ENCODE results near the gene ZCWPW2.
A peak's percentile ranks its signal among the peaks of the same experiment; 100 is the strongest.

Gene ZCWPW2

DNA sequence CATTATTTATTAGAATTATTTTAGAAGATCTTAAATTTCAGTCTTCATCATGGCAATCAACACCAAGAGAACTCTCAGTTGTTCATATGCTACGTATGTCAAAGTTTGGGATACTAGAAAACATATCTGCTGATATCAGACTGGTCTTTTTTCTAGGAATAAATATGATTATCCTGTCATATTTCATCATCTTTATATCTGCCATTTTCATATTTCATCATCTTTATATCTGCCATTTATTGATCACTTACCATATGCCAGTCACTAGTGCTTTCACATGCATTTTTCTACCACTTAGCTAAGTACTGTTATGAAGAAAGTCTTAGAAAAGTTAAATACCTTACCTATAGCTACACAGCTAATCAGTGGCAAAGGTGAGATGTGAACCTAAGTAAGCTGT is 2.8 kb upstream of the ZCWPW2 start:
- TF ChIP-seq, protein P1, sequence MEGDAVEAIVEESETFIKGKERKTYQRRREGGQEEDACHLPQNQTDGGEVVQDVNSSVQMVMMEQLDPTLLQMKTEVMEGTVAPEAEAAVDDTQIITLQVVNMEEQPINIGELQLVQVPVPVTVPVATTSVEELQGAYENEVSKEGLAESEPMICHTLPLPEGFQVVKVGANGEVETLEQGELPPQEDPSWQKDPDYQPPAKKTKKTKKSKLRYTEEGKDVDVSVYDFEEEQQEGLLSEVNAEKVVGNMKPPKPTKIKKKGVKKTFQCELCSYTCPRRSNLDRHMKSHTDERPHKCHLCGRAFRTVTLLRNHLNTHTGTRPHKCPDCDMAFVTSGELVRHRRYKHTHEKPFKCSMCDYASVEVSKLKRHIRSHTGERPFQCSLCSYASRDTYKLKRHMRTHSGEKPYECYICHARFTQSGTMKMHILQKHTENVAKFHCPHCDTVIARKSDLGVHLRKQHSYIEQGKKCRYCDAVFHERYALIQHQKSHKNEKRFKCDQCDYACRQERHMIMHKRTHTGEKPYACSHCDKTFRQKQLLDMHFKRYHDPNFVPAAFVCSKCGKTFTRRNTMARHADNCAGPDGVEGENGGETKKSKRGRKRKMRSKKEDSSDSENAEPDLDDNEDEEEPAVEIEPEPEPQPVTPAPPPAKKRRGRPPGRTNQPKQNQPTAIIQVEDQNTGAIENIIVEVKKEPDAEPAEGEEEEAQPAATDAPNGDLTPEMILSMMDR (conservative IDR thresholded peaks at IDR 0.05; ENCODE audit: low read length) = no peak
- TF ChIP-seq EZH2phosphoT487 (IDR thresholded peaks at IDR 0.05; ENCODE audit: borderline replicate concordance) = no peak
- Histone ChIP-seq H3K9me3 (ENCODE audit: insufficient read depth, low read depth, low read length) (no peaks in the 10 kb centered on the region), H3K9ac (ENCODE audit: low read depth, low read length, poor library complexity, severe bottlenecking) (peak overlapping the region; percentile 52), H4K20me1 (ENCODE audit: insufficient read depth, low read length, poor library complexity, severe bottlenecking) (peaks cover 14% of the 10 kb centered on the region), H2AFZ (ENCODE audit: low read length) (no peak overlapping the region), H3K4me3 (ENCODE audit: low read length, poor library complexity, severe bottlenecking) (peak overlapping the region; percentile 86), H3F3A (ENCODE audit: low read depth) (no peaks in the 10 kb centered on the region), H3K4me1 (ENCODE audit: insufficient read depth, low read length, poor library complexity, severe bottlenecking) (peaks cover 71% of the 10 kb centered on the region), H3K36me3 (ENCODE audit: insufficient read depth, low read length) (no peaks in the 10 kb centered on the region), H3K4me2 (ENCODE audit: low read depth, low read length, poor library complexity, severe bottlenecking) (peak overlapping the region; percentile 84), H3K27me3 (ENCODE audit: insufficient read depth, low read length, poor library complexity, severe bottlenecking) (no peaks in the 10 kb centered on the region), H3K9me2 (replicated peaks; ENCODE audit: low read depth, low read length) (no peaks in the 10 kb centered on the region), H3K79me2 (ENCODE audit: insufficient read depth, low read length) (peaks cover 74% of the 10 kb centered on the region)

DNA sequence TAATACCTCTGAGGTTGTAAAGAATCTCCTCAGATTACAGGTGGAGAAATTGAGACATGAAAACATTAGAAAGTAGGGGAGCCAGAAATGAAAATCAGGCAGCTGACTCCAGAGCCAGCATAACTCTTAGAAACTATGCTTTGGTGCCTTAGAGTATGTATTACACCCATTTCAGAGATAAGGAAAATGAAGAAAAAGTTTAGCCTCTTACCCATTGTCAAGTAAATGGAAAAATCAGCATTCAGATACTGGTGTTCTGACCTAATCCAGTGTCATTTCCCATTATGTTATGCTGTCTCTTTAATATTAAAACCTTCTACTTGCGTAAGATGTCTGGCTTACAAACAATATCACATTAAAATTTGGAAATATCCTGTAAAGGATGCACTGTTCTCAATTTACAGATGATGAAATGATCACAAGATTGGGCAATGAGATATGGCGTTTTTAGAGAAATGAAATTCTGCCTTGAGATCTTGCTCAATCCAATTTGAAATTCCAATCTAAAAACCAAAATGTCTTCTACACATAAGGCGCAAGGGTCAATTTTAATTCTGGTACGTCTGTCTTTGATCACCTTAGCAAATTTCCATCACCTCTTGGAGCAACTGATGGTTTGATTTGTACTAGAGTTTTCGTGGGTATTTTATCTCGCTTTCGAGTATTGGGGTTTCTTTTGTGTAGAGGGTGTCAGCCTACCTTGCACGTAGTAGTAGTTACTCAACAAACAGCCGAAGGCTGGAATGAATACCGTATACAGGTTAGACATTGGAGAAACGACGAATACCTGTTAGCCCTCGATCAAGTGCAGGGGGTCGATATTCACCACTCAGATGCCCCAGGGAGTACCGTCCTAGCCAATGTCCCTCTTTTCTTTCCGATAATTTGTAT is 902 bp upstream of the ZCWPW2 start:
- Histone ChIP-seq H3K4me2 (ENCODE audit: low read depth, low read length, poor library complexity, severe bottlenecking) (peak overlapping the region; percentile 84), H3K27me3 (ENCODE audit: insufficient read depth, low read length, poor library complexity, severe bottlenecking) (no peaks in the 10 kb centered on the region), H3K9ac (ENCODE audit: low read depth, low read length, poor library complexity, severe bottlenecking) (peak overlapping the region; percentile 87), H3K9me3 (ENCODE audit: insufficient read depth, low read depth, low read length) (no peaks in the 10 kb centered on the region), H3F3A (ENCODE audit: low read depth) (no peaks in the 10 kb centered on the region), H3K4me3 (ENCODE audit: low read length, poor library complexity, severe bottlenecking) (peak overlapping the region; percentile 86), H3K4me1 (ENCODE audit: insufficient read depth, low read length, poor library complexity, severe bottlenecking) (peaks cover 68% of the 10 kb centered on the region), H3K36me3 (ENCODE audit: insufficient read depth, low read length) (no peaks in the 10 kb centered on the region), H3K79me2 (ENCODE audit: insufficient read depth, low read length) (peaks cover 60% of the 10 kb centered on the region), H4K20me1 (ENCODE audit: insufficient read depth, low read length, poor library complexity, severe bottlenecking) (peaks cover 12% of the 10 kb centered on the region), H3K9me2 (replicated peaks; ENCODE audit: low read depth, low read length) (no peaks in the 10 kb centered on the region), H2AFZ (ENCODE audit: low read length) (peak overlapping the region; percentile 99)
- TF ChIP-seq, protein P1 (conservative IDR thresholded peaks at IDR 0.05; ENCODE audit: low read length) = no peak
- no peak for TF ChIP-seq EZH2phosphoT487 (IDR thresholded peaks at IDR 0.05; ENCODE audit: borderline replicate concordance)

DNA sequence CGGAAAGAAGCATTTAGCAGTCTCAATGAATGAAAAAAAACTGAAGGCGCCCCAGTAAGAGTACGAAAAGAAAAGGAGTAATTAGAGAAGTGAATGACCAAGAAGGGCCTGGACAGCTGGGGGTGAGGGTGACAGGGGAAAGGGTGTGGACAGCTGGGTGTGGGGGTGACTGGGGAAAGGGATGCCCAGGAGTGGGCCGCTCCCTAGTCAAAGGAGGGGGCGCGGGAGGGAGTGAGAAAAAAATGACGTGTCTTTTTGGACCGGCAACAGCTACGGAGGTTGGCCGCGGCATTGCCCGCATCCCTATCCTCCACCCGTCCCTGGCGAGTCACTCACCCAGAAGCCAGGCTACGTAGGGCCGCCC is 274 bp upstream of the ZCWPW2 start:
- H4K20me1 ChIP-seq (ENCODE audit: insufficient read depth, low read length, poor library complexity, severe bottlenecking) = peaks cover 12% of the 10 kb centered on the region
- H3K79me2 ChIP-seq (ENCODE audit: insufficient read depth, low read length) = peaks cover 54% of the 10 kb centered on the region
- H3K4me1 ChIP-seq (ENCODE audit: insufficient read depth, low read length, poor library complexity, severe bottlenecking) = peaks cover 62% of the 10 kb centered on the region
- no peaks in the 10 kb centered on the region for H3K27me3 ChIP-seq (ENCODE audit: insufficient read depth, low read length, poor library complexity, severe bottlenecking)
- H2AFZ ChIP-seq (ENCODE audit: low read length) = peak overlapping the region; percentile 99
- no peaks in the 10 kb centered on the region for H3F3A ChIP-seq (ENCODE audit: low read depth)
- peak overlapping the region; percentile 84 for H3K4me2 ChIP-seq (ENCODE audit: low read depth, low read length, poor library complexity, severe bottlenecking)
- no peaks in the 10 kb centered on the region for H3K36me3 ChIP-seq (ENCODE audit: insufficient read depth, low read length)
- peak overlapping the region; percentile 86 for H3K4me3 ChIP-seq (ENCODE audit: low read length, poor library complexity, severe bottlenecking)
- H3K9me3 ChIP-seq (ENCODE audit: insufficient read depth, low read depth, low read length) = no peaks in the 10 kb centered on the region
- TF ChIP-seq, protein P1 (conservative IDR thresholded peaks at IDR 0.05; ENCODE audit: low read length) = no peak
- no peak for TF ChIP-seq EZH2phosphoT487 (IDR thresholded peaks at IDR 0.05; ENCODE audit: borderline replicate concordance)
- H3K9me2 ChIP-seq (replicated peaks; ENCODE audit: low read depth, low read length) = no peaks in the 10 kb centered on the region
- H3K9ac ChIP-seq (ENCODE audit: low read depth, low read length, poor library complexity, severe bottlenecking) = peak overlapping the region; percentile 87

Data from Loucy (cell line).